Measurements from ENCODE around the gene TP53INP2. TPM values are rescaled to one million over a fixed set of nuclear protein-coding genes. Genes with fewer than 3 reads are reported as not detected.

Gene TP53INP2
- polyA plus RNA-seq, 4 donors, result 12.8 to 14.7 (median 13.6) TPM

Other genes starting within 250 kb of the TP53INP2 start
- gene DYNLRB1, start 187.9 kb upstream of the TP53INP2 start, polyA plus RNA-seq (ENCODE audit: insufficient read length in 4 of 4), result 100 to 1,000 TPM; 209 to 237 (median 218) TPM
- gene MAP1LC3A, start 145.6 kb upstream of the TP53INP2 start, polyA plus RNA-seq (ENCODE audit: insufficient read length in 4 of 4), result 10 to 100 TPM; 21.6 to 40.7 (median 24.0) TPM
- gene PIGU, start 27.3 kb upstream of the TP53INP2 start, polyA plus RNA-seq (ENCODE audit: insufficient read length in 4 of 4), result 10 to 100 TPM; 39.0 to 45.3 (median 44.2) TPM
- 10 to 100 TPM; 46.6 to 57.2 (median 50.4) TPM for gene NCOA6, start 121.3 kb downstream of the TP53INP2 start, polyA plus RNA-seq (ENCODE audit: insufficient read length in 4 of 4)
- gene GGT7, start 168.5 kb downstream of the TP53INP2 start, polyA plus RNA-seq (ENCODE audit: insufficient read length in 4 of 4), result 10 to 100 TPM; 18.0 to 25.5 (median 21.1) TPM
- 10 to 100 TPM; 38.4 to 44.5 (median 40.4) TPM for gene ACSS2, start 172.3 kb downstream of the TP53INP2 start, polyA plus RNA-seq (ENCODE audit: insufficient read length in 4 of 4)

All from right renal pelvis (tissue), 4 donors.